GM12872 (cell line): ENCODE results near the gene KIAA0513.

Source experiments
- TF ChIP-seq, protein P1 (sequence below): IDR thresholded peaks from 3 replicates; pipeline ENCODE4 v1.5.1; 2011; ENCODE audit warnings: low read depth, mild to moderate bottlenecking, low read length, moderate library complexity; ENCODE audit not compliant: insufficient read depth

The KIAA0513 gene

GRCh38 chr16:84999857-85000480, 27.6 kb upstream of the KIAA0513 start:
- TF ChIP-seq, protein P1, sequence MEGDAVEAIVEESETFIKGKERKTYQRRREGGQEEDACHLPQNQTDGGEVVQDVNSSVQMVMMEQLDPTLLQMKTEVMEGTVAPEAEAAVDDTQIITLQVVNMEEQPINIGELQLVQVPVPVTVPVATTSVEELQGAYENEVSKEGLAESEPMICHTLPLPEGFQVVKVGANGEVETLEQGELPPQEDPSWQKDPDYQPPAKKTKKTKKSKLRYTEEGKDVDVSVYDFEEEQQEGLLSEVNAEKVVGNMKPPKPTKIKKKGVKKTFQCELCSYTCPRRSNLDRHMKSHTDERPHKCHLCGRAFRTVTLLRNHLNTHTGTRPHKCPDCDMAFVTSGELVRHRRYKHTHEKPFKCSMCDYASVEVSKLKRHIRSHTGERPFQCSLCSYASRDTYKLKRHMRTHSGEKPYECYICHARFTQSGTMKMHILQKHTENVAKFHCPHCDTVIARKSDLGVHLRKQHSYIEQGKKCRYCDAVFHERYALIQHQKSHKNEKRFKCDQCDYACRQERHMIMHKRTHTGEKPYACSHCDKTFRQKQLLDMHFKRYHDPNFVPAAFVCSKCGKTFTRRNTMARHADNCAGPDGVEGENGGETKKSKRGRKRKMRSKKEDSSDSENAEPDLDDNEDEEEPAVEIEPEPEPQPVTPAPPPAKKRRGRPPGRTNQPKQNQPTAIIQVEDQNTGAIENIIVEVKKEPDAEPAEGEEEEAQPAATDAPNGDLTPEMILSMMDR = no peak

GRCh38 chr16:85002099-85002541, 25.5 kb upstream of the KIAA0513 start:
- TF ChIP-seq, protein P1 = no peak

DNA sequence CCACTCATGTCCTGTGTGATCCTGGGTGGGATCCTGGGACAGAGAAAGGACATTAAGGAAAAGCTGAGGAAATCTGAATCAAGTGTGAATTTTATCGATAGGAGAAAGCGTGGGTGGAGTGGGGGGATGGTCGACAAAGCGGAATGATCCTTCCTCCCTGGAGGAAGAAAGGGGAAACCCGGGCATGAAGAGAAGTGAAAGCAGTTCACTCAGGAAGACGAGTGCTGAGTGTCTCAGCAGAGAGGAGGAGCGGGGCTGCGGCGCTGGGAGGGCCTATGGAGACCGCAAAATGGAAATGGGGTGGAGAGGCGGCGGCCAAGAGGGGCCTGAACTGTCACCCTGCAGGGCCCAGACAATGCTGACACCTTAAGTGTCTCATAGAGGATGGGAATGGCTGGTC, 25.0 kb upstream of the KIAA0513 start:
- TF ChIP-seq, protein P1 = no peak

DNA sequence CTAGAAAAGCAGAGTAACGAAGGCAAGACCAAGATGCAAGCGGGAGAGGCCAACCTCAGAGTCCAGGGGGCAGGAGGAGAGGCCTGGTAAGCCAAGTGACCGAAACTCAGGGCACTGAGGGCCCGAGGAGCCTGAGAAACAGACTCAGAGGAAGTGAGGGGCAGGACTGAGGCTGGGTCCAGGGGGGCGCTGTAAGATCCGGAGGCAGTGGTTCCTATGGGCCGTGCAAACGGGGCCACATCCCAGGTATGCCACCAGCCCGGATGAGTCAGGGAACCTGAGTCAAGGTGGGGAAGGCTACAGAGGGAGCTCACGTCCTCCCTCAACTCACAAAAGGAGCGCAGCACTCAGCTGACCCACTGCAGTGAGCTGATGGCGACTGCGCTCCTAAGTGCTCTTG, 24.5 kb upstream of the KIAA0513 start:
- TF ChIP-seq, protein P1 = no peak

DNA sequence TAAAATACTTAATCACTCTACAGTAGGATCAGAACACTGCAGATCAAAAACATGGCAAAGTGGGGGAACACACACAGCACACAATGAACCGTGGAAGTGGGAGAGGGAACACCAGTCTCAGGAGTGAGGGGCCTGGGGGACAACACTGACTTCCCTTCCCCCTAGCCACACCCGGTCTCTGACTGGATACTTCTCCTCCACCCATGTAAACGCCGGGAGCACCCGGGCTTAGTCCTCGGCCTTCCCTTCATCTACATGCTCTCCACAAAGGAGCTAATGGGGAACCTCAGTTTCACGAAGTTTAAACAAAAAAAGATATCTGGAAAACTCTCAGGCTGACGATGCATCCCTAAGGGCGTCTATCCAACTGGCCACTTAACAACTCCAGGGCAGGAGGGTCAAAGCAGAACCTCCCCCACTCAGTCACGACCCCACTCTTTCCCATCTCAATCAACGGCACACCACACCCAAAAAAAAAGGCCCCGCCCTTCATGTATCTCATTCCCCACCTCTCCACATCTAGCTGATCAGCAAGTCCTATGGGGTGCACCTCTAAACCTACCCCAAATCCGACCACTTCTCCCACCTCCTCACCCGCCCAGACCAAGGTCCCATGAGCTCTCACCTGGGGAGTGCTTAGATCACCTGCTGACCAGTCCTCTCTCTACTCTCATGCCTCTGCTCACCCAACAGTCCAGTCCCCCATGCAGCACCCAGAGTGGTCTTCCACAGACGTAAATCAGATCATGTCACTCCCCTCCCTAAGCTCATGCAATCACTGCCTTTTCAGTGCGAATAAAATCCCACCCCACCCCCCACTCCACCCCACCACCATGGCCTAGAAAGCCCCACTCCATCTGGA, 23.6 kb upstream of the KIAA0513 start:
- TF ChIP-seq, protein P1 = no peak

GRCh38 chr16:85004587-85005205, 22.9 kb upstream of the KIAA0513 start:
- TF ChIP-seq, protein P1 = no peak

DNA sequence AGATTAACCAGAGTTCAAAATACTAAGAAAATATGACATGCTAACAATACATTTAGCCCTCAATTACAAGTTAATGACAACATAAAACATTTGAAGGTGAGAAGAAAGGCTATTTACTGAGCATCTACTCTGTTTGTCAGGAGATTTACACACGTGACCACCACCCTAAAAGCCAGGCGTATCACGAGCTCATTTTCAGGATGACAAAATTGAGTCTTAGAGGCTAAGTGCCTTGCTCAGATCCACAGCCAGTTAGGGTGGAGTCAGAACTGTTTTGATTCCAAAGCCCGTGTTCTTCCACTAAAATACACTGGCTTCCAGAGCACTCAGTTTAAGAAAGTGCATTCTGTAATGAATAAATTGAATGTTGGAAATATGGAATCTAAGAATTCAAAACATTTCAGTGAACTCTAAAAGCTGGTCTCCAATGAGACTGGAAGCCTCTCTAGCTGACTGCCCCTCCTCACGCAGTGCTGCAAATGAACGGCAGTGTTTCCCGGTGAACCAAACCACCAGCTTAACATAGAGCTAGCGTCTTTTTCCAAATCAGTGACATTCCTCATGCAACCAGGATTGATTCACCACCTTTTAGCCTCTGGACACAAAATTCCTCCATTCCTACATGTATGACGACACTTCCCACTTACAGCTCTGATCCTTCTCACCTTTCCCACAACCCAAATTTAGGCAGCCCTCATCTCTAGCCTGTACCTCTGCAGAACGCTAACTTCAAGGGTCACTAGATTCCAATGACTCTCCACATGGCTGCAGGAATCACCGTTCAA, 22.1 kb upstream of the KIAA0513 start:
- TF ChIP-seq, protein P1 = no peak
